ENCODE measurements around the gene ZMYND8. TPM values are rescaled to one million over a fixed set of nuclear protein-coding genes. Genes with fewer than 3 reads are reported as not detected.
A peak's percentile ranks its signal among the peaks of the same experiment; 100 is the strongest.
"Not testable (repeated sequence)": the region's sequence is repeated elsewhere in the genome, so short reads cannot be mapped to it uniquely, and the experiment has no call there.

Gene ZMYND8
- polyA plus RNA-seq, 1 donor, result 18.6 TPM

- DNase-seq, result no peak
These were observed 72.1 kb downstream of the ZMYND8 start for GRCh38 chr20:47284373-47284772.

- DNase-seq, result no peak
These were observed 73.1 kb downstream of the ZMYND8 start for GRCh38 chr20:47283411-47283810.

GRCh38 chr20:47282864-47283263 is 73.6 kb downstream of the ZMYND8 start:
- DNase-seq, result no peak

- no peak for DNase-seq
These were observed 75.1 kb downstream of the ZMYND8 start for GRCh38 chr20:47281376-47281775.

- DNase-seq, result no peak
These were observed 75.8 kb downstream of the ZMYND8 start for GRCh38 chr20:47280668-47281067.

- DNase-seq, result no peak
These were observed 76.3 kb downstream of the ZMYND8 start for GRCh38 chr20:47280228-47280627.

GRCh38 chr20:47278907-47279348 is 77.6 kb downstream of the ZMYND8 start:
- DNase-seq, result no peak

GRCh38 chr20:47277535-47277872 is 79.0 kb downstream of the ZMYND8 start:
- not testable (repeated sequence) for DNase-seq

GRCh38 chr20:47276851-47277534 is 79.5 kb downstream of the ZMYND8 start:
- DNase-seq, result peak; percentile 71

GRCh38 chr20:47276251-47276650 is 80.2 kb downstream of the ZMYND8 start:
- no peak for DNase-seq

GRCh38 chr20:47275548-47275947 is 81.0 kb downstream of the ZMYND8 start:
- DNase-seq, result no peak

GRCh38 chr20:47274401-47275108 is 81.9 kb downstream of the ZMYND8 start:
- peak; percentile 37 for DNase-seq

- DNase-seq, result no peak
These were observed 82.8 kb downstream of the ZMYND8 start for GRCh38 chr20:47273591-47274235.

GRCh38 chr20:47272893-47273590 is 83.5 kb downstream of the ZMYND8 start:
- DNase-seq, result peak; percentile 80

GRCh38 chr20:47271046-47271615 is 85.4 kb downstream of the ZMYND8 start:
- no peak for DNase-seq

- DNase-seq, result peak; percentile 22
These were observed 87.0 kb downstream of the ZMYND8 start for GRCh38 chr20:47269309-47270165.

- no peak for DNase-seq
These were observed 88.9 kb downstream of the ZMYND8 start for GRCh38 chr20:47267621-47268020.

GRCh38 chr20:47266847-47267515 is 89.5 kb downstream of the ZMYND8 start:
- no peak for DNase-seq

- DNase-seq, result no peak
These were observed 90.5 kb downstream of the ZMYND8 start for GRCh38 chr20:47265984-47266383.

GRCh38 chr20:47265214-47265613 is 91.3 kb downstream of the ZMYND8 start:
- no peak for DNase-seq

GRCh38 chr20:47264137-47264769 is 92.2 kb downstream of the ZMYND8 start:
- DNase-seq, result not testable (repeated sequence)
